ENCODE results near the gene TNC.

DNA sequence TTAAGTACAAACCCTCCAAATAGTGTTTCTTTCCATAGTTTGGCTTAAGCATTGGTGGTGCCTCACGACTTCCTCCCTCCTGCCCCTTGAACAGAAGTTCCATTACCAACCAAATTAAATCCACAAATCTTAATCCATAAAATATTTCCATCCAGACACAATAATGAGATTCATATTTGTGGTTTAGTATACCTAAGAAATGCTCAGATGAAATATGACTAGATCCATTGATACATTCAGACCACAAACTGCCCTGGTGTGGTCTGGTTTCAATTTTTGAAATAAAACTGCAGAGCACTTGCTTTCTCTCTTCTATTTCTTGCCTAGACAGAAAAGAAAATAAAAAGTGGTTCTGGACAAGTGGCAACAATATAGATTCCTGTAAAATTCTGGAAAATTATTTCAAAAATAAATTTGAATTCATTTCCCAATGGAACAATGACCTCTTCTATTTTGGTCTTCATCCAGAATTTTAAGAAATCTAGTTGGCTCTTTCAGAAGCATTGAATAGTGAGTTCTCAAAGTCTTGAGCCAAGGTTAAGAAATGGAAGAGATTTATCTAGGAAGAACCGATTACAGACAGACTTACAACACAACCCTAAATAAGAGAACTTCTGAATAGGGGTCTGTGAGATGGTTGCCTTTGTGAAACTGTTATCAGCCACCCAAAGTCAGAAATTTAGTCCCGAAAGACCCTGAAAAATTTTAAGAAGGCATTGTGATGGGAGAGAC is 14.0 kb downstream of the TNC start:
- TF ChIP-seq, protein P1, sequence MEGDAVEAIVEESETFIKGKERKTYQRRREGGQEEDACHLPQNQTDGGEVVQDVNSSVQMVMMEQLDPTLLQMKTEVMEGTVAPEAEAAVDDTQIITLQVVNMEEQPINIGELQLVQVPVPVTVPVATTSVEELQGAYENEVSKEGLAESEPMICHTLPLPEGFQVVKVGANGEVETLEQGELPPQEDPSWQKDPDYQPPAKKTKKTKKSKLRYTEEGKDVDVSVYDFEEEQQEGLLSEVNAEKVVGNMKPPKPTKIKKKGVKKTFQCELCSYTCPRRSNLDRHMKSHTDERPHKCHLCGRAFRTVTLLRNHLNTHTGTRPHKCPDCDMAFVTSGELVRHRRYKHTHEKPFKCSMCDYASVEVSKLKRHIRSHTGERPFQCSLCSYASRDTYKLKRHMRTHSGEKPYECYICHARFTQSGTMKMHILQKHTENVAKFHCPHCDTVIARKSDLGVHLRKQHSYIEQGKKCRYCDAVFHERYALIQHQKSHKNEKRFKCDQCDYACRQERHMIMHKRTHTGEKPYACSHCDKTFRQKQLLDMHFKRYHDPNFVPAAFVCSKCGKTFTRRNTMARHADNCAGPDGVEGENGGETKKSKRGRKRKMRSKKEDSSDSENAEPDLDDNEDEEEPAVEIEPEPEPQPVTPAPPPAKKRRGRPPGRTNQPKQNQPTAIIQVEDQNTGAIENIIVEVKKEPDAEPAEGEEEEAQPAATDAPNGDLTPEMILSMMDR (IDR thresholded peaks at IDR 0.05): no peak
- no peak for TF ChIP-seq POLR2A (IDR thresholded peaks at IDR 0.05)

Measured in stomach (tissue), 4 donors.